H1 (cell line): Measurements from ENCODE around the gene OPCML. TPM values are rescaled to one million over a fixed set of nuclear protein-coding genes. Genes with fewer than 3 reads are reported as not detected.

ENCODE experiments used
- CTBP2 ChIP-seq: IDR thresholded peaks from 2 replicates; pipeline ENCODE4 v1.7.0; 2011; ENCODE audit warnings: borderline replicate concordance, mild to moderate bottlenecking, moderate library complexity, mixed read lengths, low read length; ENCODE audit not compliant: insufficient read depth, insufficient read length
- SP1 ChIP-seq: IDR thresholded peaks from 2 replicates; pipeline ENCODE4 v1.6.1; 2011; ENCODE audit warnings: low read depth, low read length
- polyA plus RNA-seq, 7 experiments: library from polyadenylated mRNA; depleted of rRNA in 3 of 7; stranded (reverse) in 5 of 7; unstranded in 2 of 7; fragments of >200 nt in 5 of 7; fragments of 200-250 nt in 2 of 7; gene quantifications; 1 replicate in 5 of 7; 2 replicates in 1 of 7; 4 replicates in 1 of 7; pipeline versions ENCODE4 v1.2.1 to v1.2.3, GENCODE V29; 2011 to 2013; ENCODE audit warnings: missing spikeins in 2 of 7, mixed read lengths in 2 of 7
- total RNA-seq: library from RNA; stranded (reverse); fragmentation: NEBNext Ultra II Directional; extraction: Animal tissue kit (Norgen Biotek cat#: 25700); gene quantifications from 2 replicates; pipeline ENCODE4 v1.2.1, GENCODE V29; 2021

The OPCML gene
- total and polyA plus RNA-seq, 2 of the 8 experiments (the other 6 are each of a cell fraction or from before 2014, with no cell fraction given), result 2.3 to 3.1 TPM

DNA sequence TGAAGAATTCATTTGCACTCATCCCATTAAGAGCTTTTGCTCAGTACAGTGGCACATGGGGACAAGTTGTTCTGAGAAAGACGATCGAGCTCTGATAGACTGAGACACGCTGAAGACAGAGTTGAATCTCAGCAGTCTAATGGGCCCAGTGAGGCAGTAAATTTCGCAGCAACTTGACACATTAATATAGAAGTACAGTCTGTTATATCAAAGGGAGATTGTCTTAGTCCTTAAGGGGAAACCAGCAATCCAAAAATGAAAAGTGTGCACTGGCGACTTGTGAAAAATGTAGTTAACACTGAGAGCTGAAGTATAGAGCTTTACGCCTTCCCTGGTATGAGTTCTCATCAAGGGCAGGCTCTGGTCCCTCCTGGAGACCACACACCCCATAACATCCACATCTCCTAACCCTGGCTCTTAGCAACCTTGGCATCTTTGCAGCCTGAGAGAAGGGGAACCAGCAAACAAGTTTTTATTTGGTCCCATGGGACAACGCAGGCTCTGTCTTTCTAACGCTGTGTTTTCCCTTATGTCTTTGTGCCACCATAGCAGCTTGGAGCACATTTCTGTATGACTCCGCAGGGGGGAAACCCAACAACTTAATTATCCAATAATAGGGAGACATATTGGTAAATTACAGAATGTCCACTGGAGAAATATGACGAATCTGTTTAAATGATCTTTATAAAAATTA is 952.5 kb downstream of the OPCML start (continued):
- TF ChIP-seq CTBP2, result no peak
- no peak for TF ChIP-seq SP1
- TF ChIP-seq, all 59 proteins: peak for 0
